Vagina (tissue), 2 donors: ENCODE data around the gene CTBP2. TPM values are rescaled to one million over a fixed set of nuclear protein-coding genes. Genes with fewer than 3 reads are reported as not detected.

Source experiments
- DNase-seq, 2 donors: peaks; one replicate each; pipeline ENCODE4 v3.0.0-alpha.2; 2017; ENCODE audit errors: extremely low spot score in 2 of 2
- H3K27ac ChIP-seq: fragments of 200-600 bp; sonication (generic); one replicate; pipeline ENCODE4 v1.5.1; 2019
- H3K27me3 ChIP-seq: fragments of 200-600 bp; sonication (generic); one replicate; pipeline ENCODE4 v1.5.1; 2019
- H3K36me3 ChIP-seq, 2 donors: fragments of 200-600 bp; sonication (generic); one replicate each; pipeline ENCODE4 v1.5.1; 2017 to 2019
- H3K4me1 ChIP-seq: fragments of 200-600 bp; sonication (generic); one replicate; pipeline ENCODE4 v1.5.1; 2019
- H3K4me3 ChIP-seq, 2 donors: fragments of 200-600 bp; sonication (generic); 1 replicate in 1 of 2; 2 replicates in 1 of 2; pipeline ENCODE4 v1.5.1; 2016 to 2019
- H3K9me3 ChIP-seq: fragments of 200-600 bp; sonication (generic); one replicate; pipeline ENCODE4 v1.5.1; 2019
- CTCF ChIP-seq, 3 experiments: fragments of 450-650 bp in 2 of 3; fragments of 200-600 bp in 1 of 3; sonication (generic) in 1 of 3; IDR thresholded peaks; one replicate each; pipeline ENCODE4 v1.5.1; 2017 to 2019; ENCODE audit warnings: antibody characterized with exemption in 3 of 3, mild to moderate bottlenecking in 2 of 3, moderate library complexity in 2 of 3
- POLR2A ChIP-seq, 2 donors: fragments of 450-650 bp; IDR thresholded peaks; one replicate each; pipeline ENCODE4 v1.6.1; 2017; ENCODE audit warnings: antibody characterized with exemption in 2 of 2, mild to moderate bottlenecking in 2 of 2, moderate library complexity in 2 of 2
- POLR2AphosphoS5 ChIP-seq, 2 donors: sonication (generic); formaldehyde crosslinking; IDR thresholded peaks; one replicate each; pipeline ENCODE4 v1.9.0; 2017; ENCODE audit warnings: antibody characterized with exemption in 2 of 2, mild to moderate bottlenecking in 2 of 2, low read depth in 1 of 2; ENCODE audit not compliant: insufficient read depth in 1 of 2
- intact Hi-C: fragments of 100-400 bp; cut with DNase I; formaldehyde crosslinking; loops from one replicate; pipeline ENCODE4 v1.15.1; 2023
- total RNA-seq: library from RNA; depleted of rRNA; stranded (reverse); fragments of >200 nt; gene quantifications from one replicate; pipeline ENCODE4 v1.2.3, GENCODE V29; 2016

The CTBP2 gene
- total RNA-seq, 1 donor from 2014 or later, result 74.4 TPM

GRCh38 chr10:125106586-125106985 is 53.8 kb downstream of the CTBP2 start:
- Histone ChIP-seq H3K27me3 (no peaks in the 10 kb centered on the region), H3K4me3 (no peak overlapping the region), H3K27ac (no peak overlapping the region), H3K9me3 (no peaks in the 10 kb centered on the region), H3K36me3 (peaks cover 0 to 28% of the 10 kb centered on the region in 2 donors), H3K4me1 (peaks cover 28% of the 10 kb centered on the region)
- TF ChIP-seq POLR2AphosphoS5 (IDR thresholded peaks at IDR 0.05; ENCODE audit: insufficient read depth in 1 of 2, low read depth in 1 of 2) (no peak), CTCF (IDR thresholded peaks at IDR 0.05) (no peak), POLR2A (IDR thresholded peaks at IDR 0.05) (no peak)
- intact Hi-C loops, result no loop called here
- DNase-seq, result no peak

GRCh38 chr10:125105706-125106255 is 54.6 kb downstream of the CTBP2 start:
- H3K36me3 ChIP-seq, result peaks cover 0 to 28% of the 10 kb centered on the region in 2 donors
- no peak for DNase-seq
- no peaks in the 10 kb centered on the region for H3K9me3 ChIP-seq
- no peak overlapping the region for H3K27ac ChIP-seq
- TF ChIP-seq POLR2AphosphoS5 (IDR thresholded peaks at IDR 0.05; ENCODE audit: insufficient read depth in 1 of 2, low read depth in 1 of 2) (no peak), POLR2A (IDR thresholded peaks at IDR 0.05) (no peak), CTCF (IDR thresholded peaks at IDR 0.05) (no peak)
- intact Hi-C loops, result no loop called here
- H3K27me3 ChIP-seq, result no peaks in the 10 kb centered on the region
- H3K4me1 ChIP-seq, result peaks cover 29% of the 10 kb centered on the region
- no peak overlapping the region for H3K4me3 ChIP-seq

DNA sequence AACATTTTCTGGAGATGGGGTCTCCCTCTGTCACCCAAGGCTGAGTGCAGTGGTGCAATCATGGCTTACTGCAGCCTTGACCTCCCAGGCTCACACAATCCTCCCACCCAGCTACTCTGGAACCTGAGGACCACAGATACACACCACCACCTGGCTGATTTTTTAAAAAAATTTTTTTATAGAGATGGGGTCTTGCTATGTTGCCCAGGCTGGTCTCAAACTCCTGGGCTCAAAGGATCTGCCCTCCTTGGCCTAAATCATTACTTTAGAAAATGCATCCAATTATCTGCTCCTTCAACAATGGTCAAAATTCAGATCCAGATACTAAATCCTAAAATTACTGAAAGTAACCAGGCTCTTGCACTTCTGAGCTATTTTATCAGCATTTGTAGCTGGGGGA is 55.2 kb downstream of the CTBP2 start:
- Histone ChIP-seq H3K27me3 (no peaks in the 10 kb centered on the region), H3K4me1 (peaks cover 29% of the 10 kb centered on the region), H3K27ac (no peak overlapping the region), H3K36me3 (peaks cover 0 to 28% of the 10 kb centered on the region in 2 donors), H3K9me3 (no peaks in the 10 kb centered on the region), H3K4me3 (no peak overlapping the region)
- DNase-seq, result no peak
- intact Hi-C loops, result no loop called here
- TF ChIP-seq POLR2AphosphoS5 (IDR thresholded peaks at IDR 0.05; ENCODE audit: insufficient read depth in 1 of 2, low read depth in 1 of 2) (no peak), CTCF (IDR thresholded peaks at IDR 0.05) (no peak), POLR2A (IDR thresholded peaks at IDR 0.05) (no peak)

GRCh38 chr10:125104559-125104958 is 55.8 kb downstream of the CTBP2 start:
- DNase-seq, result no peak
- no peaks in the 10 kb centered on the region for H3K9me3 ChIP-seq
- intact Hi-C loops, result no loop called here
- TF ChIP-seq CTCF (IDR thresholded peaks at IDR 0.05), result no peak
- TF ChIP-seq POLR2A (IDR thresholded peaks at IDR 0.05), result no peak
- TF ChIP-seq POLR2AphosphoS5 (IDR thresholded peaks at IDR 0.05; ENCODE audit: insufficient read depth in 1 of 2, low read depth in 1 of 2), result no peak
- H3K4me1 ChIP-seq, result peaks cover 29% of the 10 kb centered on the region
- no peak overlapping the region for H3K27ac ChIP-seq
- peaks cover 0 to 22% of the 10 kb centered on the region in 2 donors for H3K36me3 ChIP-seq
- no peak overlapping the region for H3K4me3 ChIP-seq
- H3K27me3 ChIP-seq, result no peaks in the 10 kb centered on the region

- H3K36me3 ChIP-seq, result peaks cover 0 to 17% of the 10 kb centered on the region in 2 donors
- intact Hi-C loops, result no loop called here
- no peak overlapping the region for H3K4me3 ChIP-seq
- TF ChIP-seq POLR2AphosphoS5 (IDR thresholded peaks at IDR 0.05; ENCODE audit: insufficient read depth in 1 of 2, low read depth in 1 of 2) (no peak), POLR2A (IDR thresholded peaks at IDR 0.05) (no peak), CTCF (IDR thresholded peaks at IDR 0.05) (no peak)
- H3K27me3 ChIP-seq, result no peaks in the 10 kb centered on the region
- no peak for DNase-seq
- H3K4me1 ChIP-seq, result peaks cover 29% of the 10 kb centered on the region
- no peaks in the 10 kb centered on the region for H3K9me3 ChIP-seq
- H3K27ac ChIP-seq, result no peak overlapping the region
Measured at GRCh38 chr10:125103924-125104323, 56.4 kb downstream of the CTBP2 start.
